Measurements from ENCODE around the gene WFDC1. TPM values are rescaled to one million over a fixed set of nuclear protein-coding genes. Genes with fewer than 3 reads are reported as not detected.
A peak's percentile ranks its signal among the peaks of the same experiment; 100 is the strongest.

WFDC1 gene
- total RNA-seq, 1 experiment from 2014 or later, result not detected

DNA sequence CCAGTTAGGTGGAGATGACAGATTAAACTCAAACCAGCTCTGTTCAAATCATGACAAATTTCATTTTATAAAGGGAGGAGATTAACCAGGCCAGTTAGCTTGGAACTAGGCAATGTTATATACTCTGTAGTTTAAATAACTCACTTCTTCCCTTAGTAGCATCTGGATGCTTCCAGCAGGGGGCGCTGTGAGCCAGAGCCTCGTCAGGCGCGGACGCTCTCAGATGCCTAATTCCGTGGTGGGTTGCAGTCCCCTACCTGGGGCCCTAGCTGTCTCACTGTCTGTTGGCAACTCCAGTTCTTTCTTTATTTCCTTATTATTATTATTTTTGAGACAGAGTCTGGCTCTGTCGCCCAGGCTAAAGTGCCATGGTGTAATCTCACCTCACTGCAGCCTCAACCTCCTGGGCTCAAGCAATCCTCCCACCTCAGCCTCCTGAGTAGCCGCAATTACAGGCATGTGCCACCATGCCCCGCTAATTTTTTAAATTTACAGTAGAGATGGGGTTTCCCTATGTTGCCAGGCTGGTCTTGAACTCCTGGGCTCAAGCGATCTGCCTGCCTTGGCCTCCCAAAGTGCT lies 17.3 kb upstream of the WFDC1 start:
- Mint-ChIP-seq H3K9me3 (ENCODE audit: low read depth, unreplicated experiment) (no peaks in the 10 kb centered on the region), H3K4me1 (ENCODE audit: low read depth, unreplicated experiment) (no peaks in the 10 kb centered on the region), H3K4me3 (ENCODE audit: low read depth, unreplicated experiment) (no peak overlapping the region), H3K36me3 (ENCODE audit: insufficient read depth, unreplicated experiment) (peaks cover 5% of the 10 kb centered on the region), H3K27ac (ENCODE audit: unreplicated experiment) (no peak overlapping the region), H3K27me3 (ENCODE audit: unreplicated experiment) (peaks cover 37% of the 10 kb centered on the region)
- CTCF ChIA-PET, result interaction anchor here (0.7 to 2.1 kb wide), 5 partner anchors 8 to 36 kb away, joined by 3 to 23 read pairs (median 3); no protein-coding TSS in a partner anchor
- DNase-seq, result peak; percentile 82
- TF ChIP-seq, protein P1, sequence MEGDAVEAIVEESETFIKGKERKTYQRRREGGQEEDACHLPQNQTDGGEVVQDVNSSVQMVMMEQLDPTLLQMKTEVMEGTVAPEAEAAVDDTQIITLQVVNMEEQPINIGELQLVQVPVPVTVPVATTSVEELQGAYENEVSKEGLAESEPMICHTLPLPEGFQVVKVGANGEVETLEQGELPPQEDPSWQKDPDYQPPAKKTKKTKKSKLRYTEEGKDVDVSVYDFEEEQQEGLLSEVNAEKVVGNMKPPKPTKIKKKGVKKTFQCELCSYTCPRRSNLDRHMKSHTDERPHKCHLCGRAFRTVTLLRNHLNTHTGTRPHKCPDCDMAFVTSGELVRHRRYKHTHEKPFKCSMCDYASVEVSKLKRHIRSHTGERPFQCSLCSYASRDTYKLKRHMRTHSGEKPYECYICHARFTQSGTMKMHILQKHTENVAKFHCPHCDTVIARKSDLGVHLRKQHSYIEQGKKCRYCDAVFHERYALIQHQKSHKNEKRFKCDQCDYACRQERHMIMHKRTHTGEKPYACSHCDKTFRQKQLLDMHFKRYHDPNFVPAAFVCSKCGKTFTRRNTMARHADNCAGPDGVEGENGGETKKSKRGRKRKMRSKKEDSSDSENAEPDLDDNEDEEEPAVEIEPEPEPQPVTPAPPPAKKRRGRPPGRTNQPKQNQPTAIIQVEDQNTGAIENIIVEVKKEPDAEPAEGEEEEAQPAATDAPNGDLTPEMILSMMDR (IDR thresholded peaks at IDR 0.05; ENCODE audit: unreplicated experiment), result peak; percentile 89
- no TSS peak for BruUV-seq (replicated peaks)
- intact Hi-C loops (cut with micrococcal nuclease; ENCODE audit: unreplicated experiment), result loop anchor here (1.0 kb wide), 2 partner anchors 31 to 207 kb away; no protein-coding TSS in a partner anchor

DNA sequence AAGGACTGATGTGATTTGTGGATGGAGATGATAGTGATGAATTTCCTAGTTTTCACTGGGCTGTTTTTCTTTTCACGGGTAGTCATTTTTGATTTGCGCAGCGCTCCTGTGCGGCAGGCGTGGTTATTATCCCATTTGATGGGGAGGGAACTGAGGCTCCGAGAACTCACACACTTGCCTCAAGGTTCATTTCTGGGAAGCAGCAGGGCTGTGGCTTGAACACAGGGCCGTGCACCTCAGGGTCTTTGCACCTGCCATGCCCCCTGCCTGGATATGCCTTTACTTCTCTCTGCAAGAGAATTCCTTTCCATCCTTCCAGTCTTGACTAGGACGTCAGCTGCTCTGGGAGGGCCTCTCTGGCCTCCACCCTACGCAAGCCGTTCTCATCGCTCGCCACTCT lies 16.3 kb upstream of the WFDC1 start:
- DNase-seq, result no peak
- H3K4me3 Mint-ChIP-seq (ENCODE audit: low read depth, unreplicated experiment), result no peak overlapping the region
- TF ChIP-seq, protein P1 (IDR thresholded peaks at IDR 0.05; ENCODE audit: unreplicated experiment), result no peak
- H3K9me3 Mint-ChIP-seq (ENCODE audit: low read depth, unreplicated experiment), result no peaks in the 10 kb centered on the region
- intact Hi-C loops (cut with micrococcal nuclease; ENCODE audit: unreplicated experiment), result no loop called here
- BruUV-seq (replicated peaks), result no TSS peak
- no peak overlapping the region for H3K27ac Mint-ChIP-seq (ENCODE audit: unreplicated experiment)
- H3K27me3 Mint-ChIP-seq (ENCODE audit: unreplicated experiment), result peaks cover 45% of the 10 kb centered on the region
- H3K36me3 Mint-ChIP-seq (ENCODE audit: insufficient read depth, unreplicated experiment), result peaks cover 8% of the 10 kb centered on the region
- peaks cover 6% of the 10 kb centered on the region for H3K4me1 Mint-ChIP-seq (ENCODE audit: low read depth, unreplicated experiment)
- CTCF ChIA-PET, result interaction anchor here (2.1 kb wide), 1 partner anchor 30 kb away, joined by 23 read pairs; no protein-coding TSS in a partner anchor

DNA sequence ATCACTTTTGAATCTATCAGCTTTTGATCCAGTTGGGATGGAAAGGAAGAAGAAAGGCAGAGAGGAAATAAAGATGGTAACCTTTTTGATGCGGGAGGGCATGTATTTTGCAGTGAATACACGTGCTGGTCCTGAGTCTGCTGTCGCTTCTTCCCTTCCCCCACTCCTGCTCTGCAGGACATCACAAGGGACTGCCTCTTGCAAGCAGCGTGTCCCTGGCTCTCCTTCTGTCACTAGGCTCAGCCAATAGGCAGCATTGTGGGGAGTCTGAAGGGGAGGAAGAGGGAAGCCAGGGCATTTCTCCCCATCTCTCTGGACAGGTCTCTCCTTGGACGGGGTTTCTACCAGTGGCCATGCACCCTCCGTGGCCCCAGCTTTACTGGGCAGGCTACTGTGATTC lies 15.7 kb upstream of the WFDC1 start:
- BruUV-seq (replicated peaks), result no TSS peak
- DNase-seq, result no peak
- TF ChIP-seq, protein P1 (IDR thresholded peaks at IDR 0.05; ENCODE audit: unreplicated experiment), result no peak
- CTCF ChIA-PET, result no interaction called here
- H3K27ac Mint-ChIP-seq (ENCODE audit: unreplicated experiment), result no peak overlapping the region
- no peaks in the 10 kb centered on the region for H3K9me3 Mint-ChIP-seq (ENCODE audit: low read depth, unreplicated experiment)
- H3K27me3 Mint-ChIP-seq (ENCODE audit: unreplicated experiment), result peaks cover 45% of the 10 kb centered on the region
- H3K4me1 Mint-ChIP-seq (ENCODE audit: low read depth, unreplicated experiment), result peaks cover 12% of the 10 kb centered on the region
- H3K4me3 Mint-ChIP-seq (ENCODE audit: low read depth, unreplicated experiment), result no peak overlapping the region
- H3K36me3 Mint-ChIP-seq (ENCODE audit: insufficient read depth, unreplicated experiment), result peaks cover 10% of the 10 kb centered on the region
- intact Hi-C loops (cut with micrococcal nuclease; ENCODE audit: unreplicated experiment), result no loop called here

DNA sequence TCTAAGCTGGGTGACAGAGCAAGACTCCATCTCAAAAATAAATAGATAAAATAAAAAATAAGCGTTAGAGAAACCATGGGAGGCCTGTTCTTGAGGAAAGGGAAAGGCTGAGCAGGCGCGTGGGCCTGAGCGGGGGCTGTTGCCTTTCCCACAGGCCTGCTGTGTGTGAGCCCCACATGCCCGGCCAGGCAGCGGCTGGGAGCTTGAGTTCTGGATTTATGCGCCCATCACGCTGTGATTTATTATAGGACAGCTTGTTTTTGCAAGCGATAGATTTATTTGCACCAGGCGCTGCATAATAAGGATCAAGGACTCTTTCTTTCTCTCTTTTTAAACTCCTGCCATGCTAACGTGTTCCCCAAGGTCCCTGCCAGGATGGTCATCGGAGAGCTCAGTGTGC lies 14.8 kb upstream of the WFDC1 start:
- BruUV-seq (replicated peaks), result no TSS peak
- no peaks in the 10 kb centered on the region for H3K9me3 Mint-ChIP-seq (ENCODE audit: low read depth, unreplicated experiment)

More for the DNA sequence above, 14.8 kb upstream of the WFDC1 start:
- intact Hi-C loops (cut with micrococcal nuclease; ENCODE audit: unreplicated experiment), result no loop called here
- Mint-ChIP-seq H3K4me1 (ENCODE audit: low read depth, unreplicated experiment) (peaks cover 17% of the 10 kb centered on the region), H3K36me3 (ENCODE audit: insufficient read depth, unreplicated experiment) (peaks cover 10% of the 10 kb centered on the region), H3K27me3 (ENCODE audit: unreplicated experiment) (peaks cover 45% of the 10 kb centered on the region), H3K4me3 (ENCODE audit: low read depth, unreplicated experiment) (no peak overlapping the region), H3K27ac (ENCODE audit: unreplicated experiment) (no peak overlapping the region)
- TF ChIP-seq, protein P1 (IDR thresholded peaks at IDR 0.05; ENCODE audit: unreplicated experiment), result no peak
- CTCF ChIA-PET, result interaction anchor here (1.0 to 1.1 kb wide), 2 partner anchors 13 to 30 kb away, joined by 3 to 4 read pairs; no protein-coding TSS in a partner anchor
- DNase-seq, result no peak

Measured in Calu3 (cell line).